B cell (primary cell): ENCODE results near the gene SLC7A6OS. TPM values are rescaled to one million over a fixed set of nuclear protein-coding genes. Genes with fewer than 3 reads are reported as not detected.

ENCODE experiments used
- ATAC-seq: fragments of 200-7000 bp; cut with Tn5 transposase; one replicate; pipeline ENCODE4 v1.10.0; 2021; ENCODE audit warnings: low read depth, mild to moderate bottlenecking, moderate number of reproducible peaks, moderate library complexity
- CTCF ChIA-PET: fragments of 350-600 bp; sonication (Branson Sonifier 250); formaldehyde crosslinking; loops from one replicate; lab custom pipeline; 2021; ENCODE audit warnings: antibody characterized with exemption, inconsistent platforms; lab: Charles Lee
- POLR2A ChIA-PET: fragments of 350-600 bp; sonication (Branson Sonifier 250); formaldehyde crosslinking; loops from one replicate; lab custom pipeline; 2021; ENCODE audit warnings: antibody characterized with exemption; lab: Charles Lee
- DNase-seq: peaks from one replicate; pipeline ENCODE4 v3.0.0; 2013
- H2AFZ ChIP-seq: 2 replicates; pipeline ENCODE4 v1.6.1; 2012; ENCODE audit warnings: mild to moderate bottlenecking, low read depth, low read length; ENCODE audit not compliant: insufficient read depth, poor library complexity, severe bottlenecking
- H3K27ac ChIP-seq, 2 donors: 1 replicate in 1 of 2; 2 replicates in 1 of 2; pipeline ENCODE4 v1.5.1; 2012 to 2013; ENCODE audit warnings: low read length in 2 of 2, mild to moderate bottlenecking in 2 of 2, moderate library complexity in 1 of 2
- H3K27me3 ChIP-seq, 4 experiments: fragments of 200-600 bp in 1 of 4; sonication (generic) in 1 of 4; replicated peaks in 1 of 4; 1 replicate in 2 of 4; 2 replicates in 2 of 4; pipeline versions ENCODE4 v1.6.1 to v1.7.0; 2013 to 2016; ENCODE audit warnings: low read length in 3 of 4, mild to moderate bottlenecking in 2 of 4, mixed read lengths in 1 of 4, moderate library complexity in 1 of 4; ENCODE audit not compliant: insufficient read depth in 4 of 4, control insufficient read depth in 3 of 4; ENCODE audit errors: control extremely low read depth in 1 of 4
- H3K36me3 ChIP-seq, 2 experiments: replicated peaks in 1 of 2; 1 replicate in 1 of 2; 2 replicates in 1 of 2; pipeline versions ENCODE4 v1.6.1 to v1.7.1; 2013; ENCODE audit warnings: low read length in 1 of 2; ENCODE audit not compliant: insufficient read depth in 2 of 2, control insufficient read depth in 1 of 2; ENCODE audit errors: control extremely low read depth in 1 of 2, extremely low read depth in 1 of 2
- H3K4me1 ChIP-seq, 2 donors: fragments of 200-600 bp in 1 of 2; sonication (generic) in 1 of 2; 1 replicate in 1 of 2; 2 replicates in 1 of 2; pipeline versions ENCODE4 v1.5.1 to v1.6.1; 2013 to 2017; ENCODE audit warnings: low read length in 2 of 2; ENCODE audit not compliant: control insufficient read depth in 2 of 2, insufficient read depth in 2 of 2
- H3K4me2 ChIP-seq: replicated peaks from 2 replicates; pipeline ENCODE3; 2012; ENCODE audit warnings: mild to moderate bottlenecking, low read depth, low read length; ENCODE audit not compliant: poor library complexity, severe bottlenecking
- H3K4me3 ChIP-seq, 5 experiments: fragments of 200-600 bp in 1 of 5; sonication (generic) in 1 of 5; 1 replicate in 3 of 5; 2 replicates in 2 of 5; pipeline versions ENCODE4 v1.5.1 to v1.7.0; 2011 to 2016; ENCODE audit warnings: low read length in 4 of 5, mild to moderate bottlenecking in 4 of 5, low read depth in 2 of 5, control low read depth in 1 of 5, moderate library complexity in 1 of 5; ENCODE audit not compliant: insufficient read depth in 1 of 5; ENCODE audit errors: control extremely low read depth in 1 of 5, extremely low read depth in 1 of 5
- H3K79me2 ChIP-seq: fragments of 200-600 bp; sonication (generic); one replicate; pipeline ENCODE4 v1.6.0; 2016; ENCODE audit warnings: low read length; ENCODE audit not compliant: control insufficient read depth, insufficient read depth
- H3K9ac ChIP-seq: fragments of 200-600 bp; sonication (generic); 2 replicates; pipeline ENCODE4 v1.6.1; 2017; ENCODE audit warnings: mild to moderate bottlenecking, low read length, moderate library complexity
- H3K9me3 ChIP-seq, 3 donors: one replicate each; pipeline versions ENCODE4 v1.6.1 to v1.7.1; 2013; ENCODE audit warnings: low read length in 2 of 3; ENCODE audit not compliant: control insufficient read depth in 2 of 3, insufficient read depth in 1 of 3; ENCODE audit errors: control extremely low read depth in 1 of 3
- H4K20me1 ChIP-seq: 2 replicates; pipeline ENCODE4 v1.6.0; 2012; ENCODE audit warnings: mild to moderate bottlenecking, low read length; ENCODE audit not compliant: insufficient read depth, control insufficient read depth, poor library complexity, severe bottlenecking
- H3K27ac Mint-ChIP-seq: one replicate; pipeline ENCODE4 v1.8.0; 2021; ENCODE audit warnings: mixed read lengths
- H3K27me3 Mint-ChIP-seq: one replicate; pipeline ENCODE4 v1.8.0; 2021; ENCODE audit warnings: mixed read lengths
- H3K4me1 Mint-ChIP-seq: one replicate; pipeline ENCODE4 v1.8.0; 2021; ENCODE audit warnings: mixed read lengths
- H3K4me3 Mint-ChIP-seq: one replicate; pipeline ENCODE4 v1.8.0; 2021; ENCODE audit warnings: mixed read lengths
- H3K9me3 Mint-ChIP-seq: one replicate; pipeline ENCODE4 v1.8.0; 2022; ENCODE audit warnings: mixed read lengths; ENCODE audit not compliant: insufficient read depth
- EZH2 ChIP-seq: IDR thresholded peaks from 2 replicates; pipeline ENCODE4 v1.6.1; 2012; ENCODE audit warnings: borderline replicate concordance, low read depth, mild to moderate bottlenecking, moderate library complexity, low read length; ENCODE audit not compliant: insufficient read depth, poor library complexity, severe bottlenecking
- WGBS: methylation state at CpG from one replicate; pipeline ENCODE4 v1.1.5; 2013; ENCODE audit warnings: missing lambda C conversion rate; ENCODE audit not compliant: insufficient coverage; 5-methylcytosine and 5-hydroxymethylcytosine counted together
- intact Hi-C: fragments of 100-400 bp; cut with micrococcal nuclease; formaldehyde crosslinking; loops from one replicate; pipeline ENCODE4 v1.10.0; 2022
- polyA plus RNA-seq: library from polyadenylated mRNA; depleted of rRNA; stranded (reverse); fragments of >200 nt; gene quantifications from 2 replicates; pipeline ENCODE4 v1.2.3, GENCODE V29; 2012
- total RNA-seq, 2 donors: library from RNA; stranded (reverse); fragments of 120-200 nt in 1 of 2; gene quantifications; 1 replicate in 1 of 2; 2 replicates in 1 of 2; pipeline versions ENCODE4 v1.2.3 to v1.2.4, GENCODE V29; 2013 to 2022
- TF ChIP-seq, protein P1 (sequence below): fragments of 200-600 bp; IDR thresholded peaks from one replicate; pipeline ENCODE4 v1.8.0; 2022; ENCODE audit warnings: antibody characterized with exemption, mild to moderate bottlenecking

The SLC7A6OS gene
- total and polyA plus RNA-seq, 2 donors (not counting 1 experiment from before 2014, with no cell fraction given) = 9.9 to 54.1 TPM

DNA sequence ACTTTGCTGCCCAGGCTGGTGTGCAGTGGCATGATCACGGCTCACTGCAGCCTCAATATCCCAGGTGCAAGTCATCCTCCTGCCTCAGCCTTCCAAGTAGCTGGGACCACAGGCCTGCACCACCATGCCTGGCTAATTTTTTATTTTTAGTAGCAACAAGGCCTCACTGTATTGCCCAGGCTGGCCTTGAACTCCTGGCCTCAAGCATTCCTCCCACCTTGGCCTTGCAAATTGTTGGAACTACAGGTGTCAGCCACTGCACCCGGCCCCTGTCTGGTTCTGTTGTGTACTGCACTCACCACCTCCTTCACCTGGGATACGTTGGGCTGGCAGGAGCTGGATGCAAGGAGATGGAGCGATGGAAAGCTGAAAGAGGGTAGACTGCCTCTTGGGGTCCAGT lies 57.0 kb downstream of the SLC7A6OS start:
- Mint-ChIP-seq H3K27me3 (no peaks in the 10 kb centered on the region), H3K27ac (no peak overlapping the region), H3K4me1 (peaks cover 30% of the 10 kb centered on the region), H3K9me3 (no peaks in the 10 kb centered on the region), H3K4me3 (no peak overlapping the region)
- Histone ChIP-seq H3K36me3 (peaks cover 0 to 20% of the 10 kb centered on the region in 2 experiments), H4K20me1 (no peaks in the 10 kb centered on the region), H3K9ac (no peak overlapping the region), H3K4me2 (no peak overlapping the region), H3K9me3 (no peaks in the 10 kb centered on the region), H2AFZ (no peak overlapping the region), H3K4me3 (no peak overlapping the region), H3K4me1 (peaks cover 35 to 37% of the 10 kb centered on the region in 2 donors), H3K27ac (no peak overlapping the region), H3K27me3 (no peaks in the 10 kb centered on the region), H3K79me2 (peaks cover 10% of the 10 kb centered on the region)
- TF ChIP-seq, protein P1, sequence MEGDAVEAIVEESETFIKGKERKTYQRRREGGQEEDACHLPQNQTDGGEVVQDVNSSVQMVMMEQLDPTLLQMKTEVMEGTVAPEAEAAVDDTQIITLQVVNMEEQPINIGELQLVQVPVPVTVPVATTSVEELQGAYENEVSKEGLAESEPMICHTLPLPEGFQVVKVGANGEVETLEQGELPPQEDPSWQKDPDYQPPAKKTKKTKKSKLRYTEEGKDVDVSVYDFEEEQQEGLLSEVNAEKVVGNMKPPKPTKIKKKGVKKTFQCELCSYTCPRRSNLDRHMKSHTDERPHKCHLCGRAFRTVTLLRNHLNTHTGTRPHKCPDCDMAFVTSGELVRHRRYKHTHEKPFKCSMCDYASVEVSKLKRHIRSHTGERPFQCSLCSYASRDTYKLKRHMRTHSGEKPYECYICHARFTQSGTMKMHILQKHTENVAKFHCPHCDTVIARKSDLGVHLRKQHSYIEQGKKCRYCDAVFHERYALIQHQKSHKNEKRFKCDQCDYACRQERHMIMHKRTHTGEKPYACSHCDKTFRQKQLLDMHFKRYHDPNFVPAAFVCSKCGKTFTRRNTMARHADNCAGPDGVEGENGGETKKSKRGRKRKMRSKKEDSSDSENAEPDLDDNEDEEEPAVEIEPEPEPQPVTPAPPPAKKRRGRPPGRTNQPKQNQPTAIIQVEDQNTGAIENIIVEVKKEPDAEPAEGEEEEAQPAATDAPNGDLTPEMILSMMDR = no peak
- TF ChIP-seq EZH2 = no peak
- CTCF ChIA-PET = interaction anchor here (1.5 to 15.1 kb wide), 3 partner anchors 10 to 74 kb away, joined by 3 to 554 read pairs (median 8); partner anchors contain the start of genes PRMT7, SLC7A6 and SLC7A6OS
- no peak for DNase-seq
- 87% methylated on average over 4 of the region's 4 CpGs for WGBS
- ATAC-seq = no peak
- POLR2A ChIA-PET = interaction anchor here (0.5 kb wide), 1 partner anchor 255 kb away, joined by 5 read pairs; no protein-coding TSS in a partner anchor
- intact Hi-C loops = no loop called here

DNA sequence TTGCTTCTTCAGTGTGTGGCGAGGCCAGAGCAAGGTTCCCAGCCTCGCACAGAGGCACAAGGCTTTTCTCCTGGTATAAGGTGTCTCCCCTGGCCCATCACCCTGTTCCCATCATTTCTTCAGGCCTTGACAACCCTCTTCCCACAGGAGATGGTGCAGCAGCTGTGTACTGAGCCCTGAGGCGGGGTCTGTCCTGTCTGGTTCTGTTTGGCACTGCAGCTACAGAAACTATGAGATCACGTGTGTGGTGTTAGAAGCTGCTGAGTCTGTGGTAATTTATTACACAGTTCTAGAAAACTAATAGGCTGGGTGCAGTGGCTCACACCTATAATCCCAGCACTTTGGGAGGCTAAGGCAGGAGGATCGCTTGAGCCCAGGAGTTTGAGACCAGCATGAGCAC lies 58.4 kb downstream of the SLC7A6OS start:
- Histone ChIP-seq H3K36me3 (peaks cover 0 to 20% of the 10 kb centered on the region in 2 experiments), H3K79me2 (peaks cover 22% of the 10 kb centered on the region), H3K27ac (peak overlapping the region; percentile 58 to 62), H3K27me3 (no peaks in the 10 kb centered on the region), H3K4me3 (no peak overlapping the region), H2AFZ (peak overlapping the region; percentile 10), H3K9ac (no peak overlapping the region), H4K20me1 (no peaks in the 10 kb centered on the region), H3K9me3 (no peaks in the 10 kb centered on the region), H3K4me1 (peaks cover 26 to 27% of the 10 kb centered on the region in 2 donors), H3K4me2 (peak overlapping the region; percentile 46)
- CTCF ChIA-PET = interaction anchor here (0.6 to 15.1 kb wide), 4 partner anchors 9 to 644 kb away, joined by 3 to 554 read pairs (median 34); partner anchors contain the start of gene SLC7A6
- 57% methylated on average over 4 of the region's 5 CpGs for WGBS
- Mint-ChIP-seq H3K27ac (peak overlapping the region; percentile 21), H3K4me3 (no peak overlapping the region), H3K9me3 (no peaks in the 10 kb centered on the region), H3K4me1 (peaks cover 21% of the 10 kb centered on the region), H3K27me3 (no peaks in the 10 kb centered on the region)
- intact Hi-C loops = no loop called here
- POLR2A ChIA-PET = interaction anchor here (0.6 to 1.0 kb wide), 2 partner anchors 9 to 15 kb away, joined by 3 to 6 read pairs; no protein-coding TSS in a partner anchor
- TF ChIP-seq, protein P1 = no peak
- no peak for DNase-seq
- no peak for ATAC-seq
